Urothelium cell line (cell line): ENCODE results near the gene ELF5.

ENCODE experiments used
- DNase-seq: peaks from one replicate; pipeline ENCODE4 v3.0.0; 2011; ENCODE audit warnings: low spot score, mixed read lengths
- FAIRE-seq: peaks from 2 replicates; lab custom pipeline; 2011; peaks lifted over from hg19 to GRCh38; lab: Jason Lieb, UNC

Gene ELF5

GRCh38 chr11:34513682-34514449, at the start of gene ELF5:
ELF5 (minus strand) TSS chr11:34513794; CDS start chr11:34505749, 8,045 bp downstream.
- FAIRE-seq (no peak), DNase-seq (no peak)

- DNase-seq (no peak), FAIRE-seq (no peak)
Measured at GRCh38 chr11:34562976-34563375, 49.4 kb upstream of the ELF5 start.

GRCh38 chr11:34560511-34560910, 46.9 kb upstream of the ELF5 start:
- DNase-seq (no peak), FAIRE-seq (peak; percentile 50)

DNA sequence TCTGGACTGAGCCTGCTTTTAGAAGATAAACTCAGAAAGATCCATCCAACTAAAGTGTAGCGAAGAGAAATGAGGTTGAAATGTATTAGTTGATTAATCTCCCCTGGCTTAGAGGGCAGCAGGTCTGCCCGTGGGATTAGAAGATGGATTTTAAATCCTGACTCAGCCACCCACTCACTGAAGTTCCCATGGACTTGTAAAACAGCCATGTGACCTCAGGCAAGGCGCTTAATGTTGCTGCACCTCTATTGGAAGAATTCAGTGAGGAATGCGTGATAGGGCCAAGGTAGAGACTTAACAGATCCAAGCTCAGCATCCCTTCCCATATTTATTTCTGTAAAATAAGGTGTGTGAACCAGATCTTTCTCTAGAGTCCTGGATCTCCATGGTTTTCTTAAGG, 45.1 kb upstream of the ELF5 start:
- DNase-seq, result no peak
- no peak for FAIRE-seq

DNA sequence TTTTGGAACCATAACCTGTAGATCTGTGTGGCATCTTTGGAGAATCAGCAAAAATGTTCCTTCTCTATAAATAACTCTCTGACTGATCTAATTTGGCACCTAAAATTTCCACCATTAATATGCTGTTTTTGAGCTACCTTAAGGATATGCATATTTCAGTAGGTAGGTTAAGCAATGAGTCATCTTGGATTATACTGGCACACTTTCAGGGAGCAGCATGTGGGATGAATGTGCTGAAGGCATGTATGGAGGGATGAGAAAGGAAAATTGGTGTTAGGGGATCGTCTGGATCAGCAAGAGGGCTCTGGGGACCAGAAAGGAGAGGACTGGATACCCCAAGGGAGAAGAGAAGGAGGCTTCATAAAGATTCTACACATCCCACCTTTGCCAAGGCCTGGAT, 44.6 kb upstream of the ELF5 start:
- no peak for FAIRE-seq
- DNase-seq, result no peak

- no peak for DNase-seq
- no peak for FAIRE-seq
Measured at GRCh38 chr11:34552270-34552669, 38.7 kb upstream of the ELF5 start.

- FAIRE-seq (no peak), DNase-seq (no peak)
Measured at GRCh38 chr11:34549271-34549670, 35.7 kb upstream of the ELF5 start.

DNA sequence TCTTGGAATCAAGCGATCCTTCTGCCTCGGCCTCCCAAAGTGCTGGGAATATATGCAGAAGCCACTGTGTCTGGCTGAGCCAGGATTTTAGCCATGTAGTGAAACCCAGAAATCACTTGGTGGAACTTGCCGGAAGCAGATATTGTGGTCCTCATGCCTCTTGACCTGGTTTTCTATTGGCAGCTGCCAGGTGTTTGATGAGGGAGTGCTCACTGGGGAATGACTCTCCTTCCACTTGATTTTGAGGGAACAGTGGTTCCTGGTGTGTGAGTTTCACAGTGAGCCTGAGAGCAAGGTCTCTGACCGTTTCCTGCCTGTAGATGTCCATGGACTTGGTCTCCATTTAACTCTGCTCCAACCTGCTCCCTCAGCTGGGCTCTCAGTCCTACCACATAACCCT, 34.7 kb upstream of the ELF5 start:
- DNase-seq (no peak), FAIRE-seq (no peak)

- FAIRE-seq (no peak), DNase-seq (no peak)
Measured at GRCh38 chr11:34546511-34547209, 33.1 kb upstream of the ELF5 start.

- DNase-seq (no peak), FAIRE-seq (no peak)
Measured at GRCh38 chr11:34542089-34542488, 28.5 kb upstream of the ELF5 start.

DNA sequence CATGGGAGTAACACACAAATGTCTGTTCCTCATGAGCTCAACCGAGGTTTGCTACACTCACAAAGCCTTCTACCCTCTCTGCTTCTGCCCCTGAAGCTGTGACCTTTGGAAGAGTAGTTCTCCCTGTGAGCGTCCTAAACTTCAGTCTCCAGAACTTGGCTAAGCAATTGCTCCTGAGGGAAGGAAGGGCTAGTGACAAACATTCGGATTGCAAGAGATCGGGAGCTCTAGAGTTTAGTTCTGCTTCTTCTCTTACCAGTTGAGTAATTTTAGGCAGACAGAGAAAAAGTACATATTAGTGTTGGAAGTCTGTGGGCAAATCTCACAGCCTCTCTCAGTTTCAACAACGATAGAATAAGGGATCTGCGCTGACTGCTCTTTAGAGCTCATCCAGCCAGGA, 27.3 kb upstream of the ELF5 start:
- DNase-seq (no peak), FAIRE-seq (no peak)

GRCh38 chr11:34537636-34538035, 24.0 kb upstream of the ELF5 start:
- FAIRE-seq (no peak), DNase-seq (no peak)

DNA sequence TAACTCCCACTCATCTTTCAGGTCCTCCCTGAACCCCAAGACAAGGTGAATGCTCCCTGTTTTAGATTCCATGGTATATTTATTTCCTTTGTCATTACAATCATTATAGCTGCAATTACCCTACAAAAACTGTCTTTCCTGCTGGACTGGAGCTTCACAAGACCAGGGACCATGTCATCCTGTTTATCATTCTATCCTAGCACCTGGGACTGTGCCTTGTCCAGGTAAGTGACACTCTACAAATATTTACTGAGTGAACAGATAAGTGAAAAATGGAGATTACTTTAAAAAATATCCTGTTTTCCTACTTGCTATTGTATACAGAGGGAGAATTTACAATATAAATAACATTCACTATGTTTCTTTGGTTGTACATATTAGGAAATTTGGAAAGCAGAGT, 22.5 kb upstream of the ELF5 start:
- no peak for FAIRE-seq

DNA sequence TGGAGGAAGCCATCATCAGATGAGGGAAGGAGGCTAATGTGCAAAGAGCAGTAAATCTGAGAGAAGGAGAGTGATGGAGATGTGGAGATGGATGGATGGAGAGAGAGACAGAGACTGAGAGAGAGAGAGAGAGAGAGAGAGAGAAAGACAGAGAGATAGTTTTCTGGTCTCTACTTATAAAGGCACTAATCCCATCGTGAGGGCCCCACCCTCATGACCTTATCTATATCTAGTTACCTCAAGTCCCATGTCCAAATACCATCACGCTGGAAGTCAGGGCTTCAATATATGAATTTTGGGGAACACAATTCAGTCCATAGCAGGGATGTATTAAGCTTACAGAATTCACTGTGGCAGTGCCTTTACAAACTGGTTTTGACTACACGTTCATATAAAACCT, 21.2 kb upstream of the ELF5 start:
- DNase-seq (no peak), FAIRE-seq (no peak)

More for the DNA sequence above, 22.5 kb upstream of the ELF5 start:
- no peak for DNase-seq

GRCh38 chr11:34531663-34532062, 18.1 kb upstream of the ELF5 start:
- FAIRE-seq, result no peak
- DNase-seq, result no peak

DNA sequence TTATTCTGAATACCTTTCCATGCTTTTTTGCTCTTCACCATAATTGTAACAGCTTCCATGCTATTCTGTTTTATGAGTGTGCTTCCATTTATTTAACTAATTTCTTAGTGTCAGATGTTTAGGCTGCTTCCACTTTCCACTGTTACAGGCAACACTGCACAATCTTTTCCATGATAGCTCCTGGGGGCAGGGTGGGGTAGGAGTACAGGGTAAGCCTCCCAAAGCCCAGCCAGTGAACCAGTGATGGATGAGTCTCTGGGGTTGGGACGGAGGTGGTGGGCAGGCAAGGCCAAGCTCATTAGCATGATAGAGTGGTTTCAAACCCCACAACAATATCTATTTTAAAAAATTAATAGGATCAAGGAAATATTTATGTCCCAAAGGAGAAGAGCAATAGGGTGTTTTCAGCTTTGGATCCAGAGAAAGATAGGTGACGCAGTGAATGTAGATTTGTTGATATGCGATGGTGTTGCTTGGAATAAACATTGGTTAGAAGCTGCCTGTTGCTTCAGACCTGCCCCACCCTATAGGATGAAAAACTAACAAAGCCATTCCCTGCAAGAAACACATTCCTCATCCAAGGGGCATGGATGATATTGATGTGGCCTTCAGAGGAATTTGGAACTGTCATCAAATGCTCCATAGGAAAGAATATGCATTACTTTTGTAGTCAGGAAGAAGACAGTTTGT, 17.1 kb upstream of the ELF5 start:
- no peak for DNase-seq
- FAIRE-seq, result no peak

- FAIRE-seq (no peak), DNase-seq (no peak)
Measured at GRCh38 chr11:34529643-34530042, 16.0 kb upstream of the ELF5 start.

DNA sequence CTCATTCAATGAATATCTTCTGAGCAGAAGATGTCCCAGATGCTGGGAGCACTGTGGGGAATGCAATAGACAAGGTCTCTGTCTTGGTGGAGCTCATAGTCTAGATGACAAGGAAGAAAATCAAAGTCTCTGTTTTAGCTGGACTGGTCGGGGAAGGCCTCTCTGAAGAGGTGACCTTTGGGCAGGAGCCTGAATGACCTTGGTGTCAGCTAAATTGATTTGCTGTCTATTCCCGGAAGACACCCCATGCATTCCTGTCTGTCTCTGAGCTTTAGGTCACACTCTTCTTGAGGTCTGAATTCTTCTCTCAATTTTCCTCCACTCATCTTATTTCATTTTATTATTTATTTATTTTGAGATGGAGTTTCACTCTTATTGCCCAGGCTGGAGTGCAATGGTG, 14.5 kb upstream of the ELF5 start:
- DNase-seq (no peak), FAIRE-seq (no peak)

GRCh38 chr11:34525888-34526657, 12.5 kb upstream of the ELF5 start:
- FAIRE-seq, result no peak
- DNase-seq, result no peak

DNA sequence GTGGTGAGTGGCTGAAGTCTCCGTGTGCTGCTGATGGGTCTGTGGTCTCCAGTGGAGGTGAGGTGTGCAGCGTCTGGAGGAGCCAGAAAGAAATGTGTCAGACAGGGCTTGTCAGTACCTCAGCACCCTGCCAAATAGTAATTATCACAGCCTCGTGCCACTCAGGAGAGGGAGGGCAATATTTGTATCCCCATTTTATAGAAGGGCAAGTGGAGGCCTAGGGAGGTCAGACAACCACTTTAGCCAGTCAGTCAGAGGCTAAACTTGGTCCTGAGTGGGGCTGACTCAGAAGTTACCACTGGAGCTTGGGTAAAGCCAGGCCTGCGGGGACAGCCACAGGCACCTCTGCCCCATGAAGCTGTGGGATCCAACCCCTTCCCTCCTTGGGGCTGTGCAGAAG, 11.5 kb upstream of the ELF5 start:
- FAIRE-seq, result no peak
- no peak for DNase-seq

DNA sequence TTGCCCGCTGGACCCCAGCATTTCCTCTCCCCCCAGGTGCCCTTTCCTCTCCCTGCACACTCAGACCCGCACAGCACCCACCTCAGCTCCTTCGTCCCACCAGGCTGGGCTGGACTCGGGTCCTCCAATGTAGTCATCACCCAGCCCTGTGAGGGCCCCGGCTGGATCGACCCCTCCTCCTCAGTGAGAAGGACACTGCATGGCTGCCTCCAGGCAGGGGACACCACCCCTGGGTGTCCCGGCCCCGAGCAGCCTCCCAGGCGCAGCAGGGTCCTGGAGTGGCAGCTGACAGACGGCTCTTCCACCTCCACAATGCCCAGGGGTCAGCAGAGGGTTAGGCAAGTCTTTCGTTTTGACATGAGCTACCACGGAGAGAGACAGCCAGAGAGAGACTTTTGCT, 11.1 kb upstream of the ELF5 start:
- no peak for FAIRE-seq

More for the DNA sequence above, 11.1 kb upstream of the ELF5 start:
- no peak for DNase-seq
